Amniotic epithelial cell (primary cell): Measurements from ENCODE around the gene TIPIN.
"Not testable (repeated sequence)": the region's sequence is repeated elsewhere in the genome, so short reads cannot be mapped to it uniquely, and the experiment has no call there.

Source experiments
- DNase-seq: peaks from one replicate; pipeline ENCODE4 v3.0.0-alpha.2; 2010; ENCODE audit warnings: low read depth

Gene TIPIN

DNA sequence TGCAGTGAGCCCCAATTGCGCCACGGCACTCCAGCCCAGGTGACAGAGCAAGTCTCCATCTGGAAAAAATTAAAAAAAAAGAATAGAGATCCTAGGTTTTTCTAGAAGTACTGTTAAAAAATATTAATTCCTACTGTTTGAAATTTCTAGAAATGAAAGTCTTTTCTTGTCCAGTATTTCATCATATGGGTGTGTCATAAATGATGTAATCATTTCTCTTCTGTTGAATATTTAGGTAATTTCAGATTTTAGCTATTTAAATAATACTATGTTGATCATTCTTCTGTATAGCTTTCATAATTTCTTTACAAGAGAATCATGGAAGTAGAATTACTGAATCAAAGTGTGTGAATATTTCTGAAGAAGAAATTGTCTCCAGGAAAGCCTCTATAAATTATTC lies 24.9 kb upstream of the TIPIN start:
- DNase-seq = not testable (repeated sequence)

- DNase-seq = no peak
Measured at GRCh38 chr15:66378814-66379430, 22.4 kb upstream of the TIPIN start.

DNA sequence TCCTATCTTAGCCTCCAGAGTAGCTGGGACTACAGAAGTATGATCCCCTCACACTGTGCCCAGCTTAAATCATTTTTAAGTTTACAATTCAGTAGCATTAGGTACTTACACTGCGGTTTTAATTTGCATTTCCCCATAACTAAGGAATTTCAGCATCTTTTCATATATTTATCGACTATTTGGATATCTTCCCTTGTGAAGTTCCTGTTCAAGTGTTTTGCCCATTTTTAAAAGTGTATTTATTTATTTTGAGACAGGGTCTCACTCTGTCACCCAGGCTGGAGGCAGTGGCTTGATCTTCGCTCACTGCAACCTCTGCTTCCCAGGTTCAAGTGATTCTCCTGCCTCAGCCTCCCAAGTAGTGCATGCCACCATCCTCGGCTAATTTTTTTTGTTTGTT lies 17.7 kb upstream of the TIPIN start:
- DNase-seq = no peak

DNA sequence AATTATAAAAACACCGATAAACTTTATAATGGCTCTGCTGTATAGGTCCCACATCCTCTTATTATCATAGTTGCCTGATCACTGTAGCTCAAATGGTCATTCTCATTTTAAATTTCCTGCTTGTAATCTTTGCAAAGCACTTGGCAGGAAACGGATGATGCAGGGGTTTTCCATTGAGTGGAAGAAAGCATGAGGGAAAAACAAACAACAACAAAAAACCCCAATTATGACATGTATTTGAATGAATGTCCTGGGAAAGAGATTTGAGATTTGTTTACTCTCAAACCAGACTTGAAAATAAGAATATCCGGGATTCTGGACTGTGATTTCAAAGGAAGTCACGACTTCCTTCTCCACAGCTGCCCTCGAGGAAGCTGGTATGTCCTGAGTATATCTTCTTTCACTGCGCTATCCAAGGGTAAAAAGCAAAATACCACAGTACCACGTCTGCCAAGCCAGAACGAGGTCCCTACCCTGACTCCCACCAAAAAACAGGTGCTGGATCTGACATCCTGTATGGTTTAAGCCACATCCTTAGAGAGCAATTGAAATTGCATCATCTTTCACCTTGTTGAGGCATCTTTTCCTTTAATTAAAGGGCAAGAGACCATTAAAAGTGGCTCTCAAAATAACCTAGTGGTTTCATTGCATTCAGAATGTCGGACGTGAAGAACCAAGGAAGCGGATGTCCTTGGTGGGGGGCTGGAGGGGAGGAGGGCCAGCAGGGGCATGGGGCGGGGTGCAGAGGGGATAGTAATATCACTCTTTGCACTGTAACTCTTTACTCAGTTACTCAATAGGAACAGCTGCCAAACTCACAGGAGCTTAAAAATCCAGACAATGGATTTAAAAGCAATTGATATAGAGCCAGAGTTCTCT lies 13.5 kb upstream of the TIPIN start:
- DNase-seq = peak; percentile 9

DNA sequence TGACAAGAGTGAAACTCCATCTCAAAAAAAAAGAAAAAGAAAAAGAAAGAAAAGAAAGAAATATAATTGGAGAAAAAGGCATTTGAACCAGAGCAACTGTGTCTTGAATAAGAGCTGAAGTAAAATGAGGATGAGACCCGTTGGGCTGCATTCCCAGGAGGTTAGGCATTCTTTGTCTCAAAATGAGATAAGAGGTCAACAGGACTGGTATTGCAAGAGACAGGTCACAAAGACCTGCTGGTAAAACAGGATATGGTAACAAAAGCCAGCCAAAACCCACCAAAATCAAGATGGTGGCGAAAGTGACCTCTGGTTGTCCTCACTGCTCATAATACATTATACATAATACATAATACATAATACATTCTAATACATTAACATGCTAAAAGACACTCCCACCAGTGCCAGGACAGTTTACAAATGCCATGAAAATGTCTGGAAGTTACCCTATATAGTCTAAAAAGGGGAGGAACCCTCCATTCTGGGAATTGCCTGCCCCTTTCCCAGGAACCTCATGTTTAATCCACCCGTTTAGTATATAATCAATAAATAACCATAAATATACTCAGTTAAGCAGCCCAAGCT lies 8.6 kb upstream of the TIPIN start:
- no peak for DNase-seq

DNA sequence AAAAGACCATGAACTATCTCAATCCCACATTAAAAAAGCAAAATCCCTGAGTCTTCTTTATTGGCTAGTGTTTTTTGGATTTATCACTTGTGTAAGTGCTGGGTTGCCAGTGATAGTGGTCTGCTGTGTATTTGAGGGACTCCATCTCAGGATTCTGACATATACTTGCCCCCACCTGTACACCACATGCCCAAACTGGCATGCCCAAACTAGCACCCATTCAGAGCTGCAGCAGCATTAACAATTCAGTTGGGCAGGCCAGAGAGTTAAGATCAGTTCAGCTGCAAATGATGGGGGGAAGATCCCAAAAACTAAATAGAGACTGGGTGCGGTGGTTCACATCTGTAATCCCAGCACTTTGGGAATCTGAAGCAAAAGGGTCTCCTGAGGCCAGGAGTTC lies 6.3 kb upstream of the TIPIN start:
- DNase-seq = no peak

DNA sequence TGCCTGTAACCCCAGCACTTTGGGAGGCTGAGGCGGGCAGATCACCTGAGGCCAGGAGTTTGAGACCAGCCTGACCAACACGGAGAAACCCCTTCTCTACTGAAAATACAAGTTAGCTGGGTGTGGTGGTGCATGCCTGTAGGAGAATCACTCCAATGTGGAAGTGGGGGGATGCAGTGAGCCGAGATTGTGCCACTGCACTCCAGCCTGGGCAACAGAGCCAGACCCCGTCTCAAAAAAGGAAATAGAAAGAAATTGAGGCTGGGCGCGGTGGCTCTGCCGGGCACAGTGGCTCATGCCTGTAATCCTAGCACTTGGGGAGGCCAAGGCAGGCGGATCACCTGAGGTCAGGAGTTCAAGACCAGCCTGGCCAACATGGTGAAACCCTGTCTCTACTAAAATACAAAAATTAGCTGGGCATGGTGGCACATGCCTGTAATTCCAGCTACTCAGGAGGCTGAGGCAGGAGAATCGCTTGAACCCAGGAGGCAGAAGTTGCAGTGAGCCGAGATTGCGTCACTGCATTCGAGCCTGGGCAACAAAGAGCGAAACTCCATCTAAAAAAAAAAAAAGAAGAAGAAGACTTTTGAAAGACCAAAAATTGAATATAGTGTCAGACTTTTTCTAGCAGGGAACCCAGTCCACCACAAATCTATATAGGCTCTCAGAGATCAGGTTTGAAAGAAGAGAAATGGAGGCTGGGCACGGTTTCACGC lies 5.4 kb upstream of the TIPIN start:
- not testable (repeated sequence) for DNase-seq

DNA sequence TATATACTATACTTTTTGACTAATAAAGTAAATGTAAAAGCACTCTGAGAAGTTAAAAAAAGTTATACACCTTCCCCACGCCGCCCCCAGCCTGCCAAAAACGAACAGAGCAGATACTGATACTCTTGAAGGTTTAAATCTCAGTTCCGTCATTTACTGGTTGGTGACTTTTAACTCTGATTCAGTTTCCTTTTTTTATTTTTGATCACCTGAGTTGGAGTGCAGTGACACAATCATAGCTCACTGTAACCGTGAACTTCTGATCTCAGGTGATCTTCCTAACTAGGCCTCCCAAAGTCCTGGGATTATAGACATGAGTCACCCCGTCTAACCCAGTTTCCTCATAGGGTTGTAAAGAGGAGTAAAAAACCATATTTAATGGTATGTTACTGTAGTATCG lies 3.3 kb upstream of the TIPIN start:
- peak; percentile 40 for DNase-seq

DNA sequence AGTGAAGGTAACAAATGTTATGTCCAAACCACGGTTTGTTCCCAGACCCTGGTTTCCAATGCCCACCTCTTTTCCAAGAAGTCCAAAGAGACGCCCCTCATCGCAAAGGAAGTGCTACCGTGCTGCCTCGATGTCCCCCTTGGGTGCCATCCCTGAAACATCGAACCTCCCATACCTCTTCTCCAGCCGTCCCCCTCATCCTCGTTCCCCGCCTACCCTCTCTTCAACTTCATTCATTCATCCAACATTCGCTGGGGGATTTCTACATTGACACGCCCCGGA lies 467 bp downstream of the TIPIN start:
- no peak for DNase-seq

GRCh38 chr15:66348530-66348929 lies 8.0 kb downstream of the TIPIN start:
- not testable (repeated sequence) for DNase-seq

DNA sequence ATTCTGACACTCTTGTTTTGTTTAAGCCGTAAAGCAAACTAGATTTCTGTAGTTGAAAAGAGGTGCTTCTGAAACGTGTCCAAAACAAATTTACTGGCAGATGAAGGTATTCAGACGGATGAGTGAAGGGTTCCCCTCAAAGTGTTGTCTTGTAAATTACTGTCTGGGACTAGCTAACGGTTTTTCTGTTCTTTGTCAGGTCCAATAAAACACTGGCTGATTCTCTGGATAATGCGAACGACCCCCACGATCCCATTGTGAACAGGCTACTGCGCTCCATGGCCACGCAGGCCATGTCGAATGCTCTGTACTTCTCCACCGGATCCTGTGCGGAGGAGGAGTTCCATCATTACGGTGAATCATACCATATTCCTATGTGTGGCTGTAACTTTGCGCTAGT lies 27.7 kb downstream of the TIPIN start:
- no peak for DNase-seq

- DNase-seq = no peak
Measured at GRCh38 chr15:66327736-66328135, 28.7 kb downstream of the TIPIN start.

- no peak for DNase-seq
Measured at GRCh38 chr15:66326051-66326450, 30.4 kb downstream of the TIPIN start.

DNA sequence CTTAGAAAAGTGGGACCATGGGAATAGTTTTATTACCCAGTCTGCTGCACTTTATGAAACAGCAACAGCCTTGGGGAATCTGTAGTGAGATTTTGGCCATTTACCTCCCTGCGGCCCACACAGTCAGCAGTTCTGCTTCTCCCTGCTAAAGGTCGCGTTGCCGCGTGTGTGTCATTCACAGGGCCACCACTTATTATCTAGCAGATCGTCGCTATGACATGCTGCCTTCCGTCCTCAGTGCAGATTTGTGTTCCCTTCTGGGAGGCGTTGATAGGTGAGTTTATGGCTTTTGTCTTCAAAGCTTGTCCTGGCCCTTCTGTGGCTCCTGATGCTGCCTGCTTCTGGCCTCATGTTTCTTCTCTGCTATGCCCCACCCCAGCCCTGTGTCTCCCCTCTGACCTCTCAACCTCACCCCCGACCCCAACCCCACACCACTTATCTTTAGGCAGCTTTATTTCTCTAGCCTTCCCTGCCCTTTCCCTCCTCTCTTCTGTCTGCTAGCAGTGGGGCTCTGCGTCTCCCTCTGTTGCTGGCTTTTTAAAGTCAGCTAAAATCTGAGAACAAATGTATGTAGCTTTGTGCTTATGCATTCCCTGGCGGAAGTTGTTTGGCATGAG lies 33.1 kb downstream of the TIPIN start:
- DNase-seq = no peak

GRCh38 chr15:66312144-66312543 lies 44.3 kb downstream of the TIPIN start:
- DNase-seq = no peak

DNA sequence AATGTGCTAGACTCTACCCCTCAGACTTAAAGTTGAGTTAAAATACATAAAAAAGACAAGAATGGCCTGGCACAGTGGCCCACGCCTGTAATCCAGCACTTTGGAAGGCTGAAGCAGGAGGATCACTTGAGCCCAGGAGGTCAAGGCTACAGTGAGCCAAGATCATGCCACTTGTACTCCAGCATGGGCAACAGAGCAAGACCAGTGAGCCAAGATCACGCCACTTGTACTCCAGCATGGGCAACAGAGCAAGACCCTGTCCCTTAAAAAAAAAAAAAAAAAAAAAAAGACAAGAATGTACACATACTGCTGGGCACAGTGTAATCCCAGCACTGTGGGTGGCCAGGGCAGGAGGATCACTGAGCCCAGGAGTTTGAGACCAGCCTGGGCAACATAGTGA lies 45.7 kb downstream of the TIPIN start:
- no peak for DNase-seq

GRCh38 chr15:66309828-66310227 lies 46.7 kb downstream of the TIPIN start:
- DNase-seq = no peak

GRCh38 chr15:66308531-66308930 lies 48.0 kb downstream of the TIPIN start:
- DNase-seq = no peak

- no peak for DNase-seq
Measured at GRCh38 chr15:66306381-66306780, 50.1 kb downstream of the TIPIN start.

- not testable (repeated sequence) for DNase-seq
Measured at GRCh38 chr15:66304425-66304824, 52.1 kb downstream of the TIPIN start.

DNA sequence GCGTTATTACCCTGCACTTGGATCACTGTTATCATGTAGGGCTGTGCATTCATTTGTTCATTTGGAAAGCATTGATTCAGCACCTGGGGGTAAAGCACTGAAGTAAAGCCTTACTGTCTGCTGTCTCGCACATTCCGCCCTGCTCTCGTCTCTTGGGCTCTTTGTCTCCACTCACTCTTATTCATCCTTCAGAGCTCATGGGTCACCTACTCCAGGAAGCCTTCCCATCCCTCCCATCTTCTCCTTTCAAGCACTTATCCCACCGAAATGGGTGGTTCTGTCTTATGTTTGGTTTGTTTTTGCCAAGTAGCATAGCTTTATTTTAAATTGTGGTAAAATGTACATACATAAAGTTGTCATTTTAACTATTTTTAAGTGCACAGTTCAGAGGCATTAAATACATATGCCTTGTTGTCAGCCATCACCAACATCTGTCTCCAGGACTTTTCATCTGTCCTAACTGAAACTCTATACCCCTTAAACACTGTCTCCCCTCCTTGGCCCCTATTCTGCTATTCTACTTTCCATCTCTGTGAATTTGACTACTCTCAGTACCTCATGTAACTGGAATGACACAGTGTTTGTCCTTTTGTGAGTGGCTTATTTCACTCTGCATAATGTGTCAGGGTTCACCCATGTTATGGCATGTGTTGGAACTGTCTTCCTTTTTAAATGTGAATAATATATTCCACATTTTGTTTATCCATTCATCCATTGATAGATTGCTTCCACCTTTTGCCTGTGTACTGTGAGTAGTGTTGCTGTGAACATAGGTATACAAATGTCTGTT lies 53.8 kb downstream of the TIPIN start:
- no peak for DNase-seq

GRCh38 chr15:66298803-66299251 lies 57.7 kb downstream of the TIPIN start:
- DNase-seq = no peak
